DOHH2 (cell line): ENCODE results near the gene OBP2A.

Experiments
- H3F3A ChIP-seq: fragments of 200-600 bp; sonication (generic), shearing (Covaris generic); 2 replicates; pipeline ENCODE4 v1.6.0; 2016; ENCODE audit warnings: antibody characterized with exemption, mild to moderate bottlenecking; ENCODE audit not compliant: control insufficient read depth, insufficient read depth
- H3K27ac ChIP-seq: fragments of 200-600 bp; sonication (generic); 2 replicates; pipeline ENCODE4 v1.5.1; 2014; ENCODE audit warnings: low read depth, mild to moderate bottlenecking, low read length, moderate library complexity
- H3K27me3 ChIP-seq: fragments of 200-600 bp; sonication (generic); 2 replicates; pipeline ENCODE4 v1.6.1; 2014; ENCODE audit warnings: mild to moderate bottlenecking, low read length, mixed read lengths; ENCODE audit not compliant: control insufficient read depth
- H3K36me3 ChIP-seq: fragments of 200-600 bp; sonication (generic); 2 replicates; pipeline ENCODE4 v1.6.1; 2014; ENCODE audit warnings: mild to moderate bottlenecking, low read length, moderate library complexity, mixed read lengths; ENCODE audit not compliant: control insufficient read depth
- H3K4me1 ChIP-seq: fragments of 200-600 bp; sonication (generic); 2 replicates; pipeline ENCODE4 v1.6.1; 2014; ENCODE audit warnings: mild to moderate bottlenecking, low read length, mixed read lengths; ENCODE audit not compliant: control insufficient read depth
- H3K4me2 ChIP-seq: fragments of 200-600 bp; sonication (generic); 2 replicates; pipeline ENCODE4 v1.6.0; 2014; ENCODE audit warnings: mild to moderate bottlenecking, low read length, moderate library complexity
- H3K4me3 ChIP-seq: fragments of 200-600 bp; sonication (generic); 2 replicates; pipeline ENCODE4 v1.5.1; 2014; ENCODE audit warnings: mild to moderate bottlenecking, low read length, mixed read lengths
- H3K79me2 ChIP-seq: fragments of 200-600 bp; sonication (generic); 2 replicates; pipeline ENCODE4 v1.6.1; 2014; ENCODE audit warnings: mild to moderate bottlenecking, low read length, mixed read lengths; ENCODE audit not compliant: control insufficient read depth
- H3K9me2 ChIP-seq: fragments of 200-600 bp; sonication (generic); replicated peaks from 2 replicates; pipeline ENCODE4 v1.6.1; 2014; ENCODE audit warnings: mild to moderate bottlenecking, low read length, mixed read lengths; ENCODE audit not compliant: control insufficient read depth
- H3K9me3 ChIP-seq: fragments of 200-600 bp; sonication (generic); 2 replicates; pipeline ENCODE4 v1.6.1; 2014; ENCODE audit warnings: antibody characterized with exemption, low read length, mixed read lengths; ENCODE audit not compliant: control insufficient read depth, insufficient read depth
- H4K20me1 ChIP-seq: fragments of 200-600 bp; sonication (generic); 2 replicates; pipeline ENCODE4 v1.6.0; 2014; ENCODE audit warnings: low read depth, mild to moderate bottlenecking, antibody characterized with exemption, low read length, moderate library complexity; ENCODE audit not compliant: control insufficient read depth, insufficient read depth
- CTCF ChIP-seq: fragments of 200-600 bp; sonication (generic); IDR thresholded peaks from one replicate; pipeline ENCODE4 v1.5.1; 2014; ENCODE audit warnings: antibody characterized with exemption, mild to moderate bottlenecking, low read depth, low read length; ENCODE audit not compliant: poor library complexity, severe bottlenecking
- EZH2phosphoT487 ChIP-seq: fragments of 200-600 bp; sonication (generic); IDR thresholded peaks from 2 replicates; pipeline ENCODE4 v1.6.1; 2017; ENCODE audit warnings: borderline replicate concordance, mild to moderate bottlenecking, antibody characterized with exemption, low read length, moderate library complexity, mixed read lengths

OBP2A gene

GRCh38 chr9:135555910-135556309, 10.0 kb downstream of the OBP2A start:
- Histone ChIP-seq H3F3A (no peaks in the 10 kb centered on the region), H3K4me2 (no peak overlapping the region), H3K9me2 (no peaks in the 10 kb centered on the region), H4K20me1 (no peaks in the 10 kb centered on the region), H3K27ac (no peak overlapping the region), H3K27me3 (no peaks in the 10 kb centered on the region), H3K4me1 (no peaks in the 10 kb centered on the region), H3K9me3 (no peaks in the 10 kb centered on the region), H3K36me3 (no peaks in the 10 kb centered on the region), H3K4me3 (no peak overlapping the region), H3K79me2 (no peaks in the 10 kb centered on the region)
- TF ChIP-seq CTCF (no peak), EZH2phosphoT487 (no peak)

GRCh38 chr9:135559606-135560005, 13.7 kb downstream of the OBP2A start:
- no peaks in the 10 kb centered on the region for H3K27me3 ChIP-seq
- TF ChIP-seq EZH2phosphoT487: no peak
- no peak for TF ChIP-seq CTCF
- no peak overlapping the region for H3K27ac ChIP-seq
- H3K79me2 ChIP-seq: no peaks in the 10 kb centered on the region
- no peak overlapping the region for H3K4me2 ChIP-seq
- no peaks in the 10 kb centered on the region for H4K20me1 ChIP-seq
- H3K4me1 ChIP-seq: no peaks in the 10 kb centered on the region
- H3K9me3 ChIP-seq: no peaks in the 10 kb centered on the region
- H3F3A ChIP-seq: no peaks in the 10 kb centered on the region
- no peak overlapping the region for H3K4me3 ChIP-seq
- no peaks in the 10 kb centered on the region for H3K36me3 ChIP-seq
- H3K9me2 ChIP-seq: no peaks in the 10 kb centered on the region

- Histone ChIP-seq H3K9me2 (no peaks in the 10 kb centered on the region), H3K4me2 (no peak within 1 kb of the TSS), H3K79me2 (no peaks in the 10 kb centered on the region), H3K36me3 (no peaks in the 10 kb centered on the region), H3K9me3 (no peaks in the 10 kb centered on the region), H3F3A (no peaks in the 10 kb centered on the region), H3K27ac (no peak within 1 kb of the TSS), H3K27me3 (no peaks in the 10 kb centered on the region), H4K20me1 (no peaks in the 10 kb centered on the region), H3K4me1 (no peaks in the 10 kb centered on the region), H3K4me3 (no peak within 1 kb of the TSS)
- TF ChIP-seq EZH2phosphoT487: no peak
- no peak for TF ChIP-seq CTCF
Observed at GRCh38 chr9:135561391-135562234, 15.7 kb downstream of the OBP2A start, which contains the start of gene PAEP. Gene PAEP (plus strand): TSS chr9:135561756.
